Measurements from ENCODE around the gene FGF1.

Gene FGF1

DNA sequence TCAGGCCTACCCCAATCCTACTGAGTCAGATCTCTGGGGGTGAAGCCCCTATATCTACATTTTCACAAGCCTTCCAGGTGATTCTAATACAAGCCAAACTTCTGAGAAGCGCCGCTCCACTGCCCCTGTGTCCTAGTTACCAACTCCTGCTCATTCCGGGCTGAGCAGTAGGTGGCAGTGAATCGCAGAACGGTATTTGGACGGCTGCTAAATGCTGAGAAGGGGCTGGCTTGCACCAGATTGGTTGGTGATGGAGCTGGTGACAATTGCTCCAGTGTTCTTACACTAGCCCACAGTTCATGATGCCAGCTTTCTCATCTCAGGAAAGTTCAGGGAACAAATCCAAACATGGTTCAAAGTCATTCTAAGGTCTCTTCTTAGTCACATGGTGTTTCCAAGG lies 31.1 kb upstream of the FGF1 start:
- no peaks in the 10 kb centered on the region for H3K9me3 ChIP-seq (ENCODE audit: control insufficient read depth, insufficient read depth, low read depth, low read length)
- TF ChIP-seq, protein P1, sequence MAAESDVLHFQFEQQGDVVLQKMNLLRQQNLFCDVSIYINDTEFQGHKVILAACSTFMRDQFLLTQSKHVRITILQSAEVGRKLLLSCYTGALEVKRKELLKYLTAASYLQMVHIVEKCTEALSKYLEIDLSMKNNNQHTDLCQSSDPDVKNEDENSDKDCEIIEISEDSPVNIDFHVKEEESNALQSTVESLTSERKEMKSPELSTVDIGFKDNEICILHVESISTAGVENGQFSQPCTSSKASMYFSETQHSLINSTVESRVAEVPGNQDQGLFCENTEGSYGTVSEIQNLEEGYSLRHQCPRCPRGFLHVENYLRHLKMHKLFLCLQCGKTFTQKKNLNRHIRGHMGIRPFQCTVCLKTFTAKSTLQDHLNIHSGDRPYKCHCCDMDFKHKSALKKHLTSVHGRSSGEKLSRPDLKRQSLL (tag by site-specific recombination; IDR thresholded peaks at IDR 0.05) = 0 out of 2 replicates have a peak, but pooled peaks have one; percentile 23
- TF ChIP-seq ZNF560 (tag by site-specific recombination; IDR thresholded peaks at IDR 0.05; ENCODE audit: borderline replicate concordance) = no peak
- TF ChIP-seq ZNF654 (tag by site-specific recombination; IDR thresholded peaks at IDR 0.05; ENCODE audit: low read depth) = peak; percentile 42
- TF ChIP-seq ZNF747 (tag by site-specific recombination; IDR thresholded peaks at IDR 0.05) = no peak
- TF ChIP-seq ZNF558 (tag by site-specific recombination; IDR thresholded peaks at IDR 0.05) = no peak
- CTCF ChIA-PET = interaction anchor here (0.5 to 15.6 kb wide), 46 partner anchors 9 to 1252 kb away, joined by 3 to 572 read pairs (median 5); partner anchors contain the start of gene ARHGAP26
- H3K4me1 ChIP-seq (ENCODE audit: control insufficient read depth, insufficient read depth, low read length) = no peaks in the 10 kb centered on the region
- H3K27ac ChIP-seq (ENCODE audit: extremely low read depth, low read depth, low read length) = no peak overlapping the region
- no peak overlapping the region for H3K4me3 ChIP-seq (ENCODE audit: low read depth, low read length)
- no peaks in the 10 kb centered on the region for H3K36me3 ChIP-seq (ENCODE audit: control insufficient read depth in 2 of 2, insufficient read depth in 1 of 2, low read length in 2 of 2)
- POLR2A ChIA-PET = no interaction called here

DNA sequence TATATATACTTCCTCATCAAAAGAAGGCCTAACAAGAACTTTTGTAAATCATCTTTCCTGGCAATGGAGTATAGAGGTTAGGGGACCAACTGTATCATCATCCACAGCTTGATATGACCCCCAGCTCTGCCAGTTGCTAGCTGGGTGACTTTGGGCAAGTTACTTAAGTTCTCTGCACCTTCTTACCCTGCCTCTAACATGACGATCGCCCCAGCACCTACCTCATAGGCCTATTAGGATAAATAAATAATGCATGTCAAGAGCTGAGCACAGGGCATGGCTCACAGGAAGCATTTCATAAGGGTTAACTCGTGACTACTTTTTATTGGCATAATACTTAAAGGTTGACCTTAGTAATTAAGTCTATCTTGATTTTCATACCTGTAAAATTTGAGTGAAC lies 29.4 kb upstream of the FGF1 start:
- H3K4me3 ChIP-seq (ENCODE audit: low read depth, low read length) = no peak overlapping the region
- ChIA-PET CTCF (interaction anchor here (0.6 to 15.6 kb wide), 18 partner anchors 9 to 839 kb away, joined by 3 to 572 read pairs (median 6); no protein-coding TSS in a partner anchor), POLR2A (no interaction called here)
- H3K9me3 ChIP-seq (ENCODE audit: control insufficient read depth, insufficient read depth, low read depth, low read length) = no peaks in the 10 kb centered on the region
- no peaks in the 10 kb centered on the region for H3K36me3 ChIP-seq (ENCODE audit: control insufficient read depth in 2 of 2, insufficient read depth in 1 of 2, low read length in 2 of 2)
- no peaks in the 10 kb centered on the region for H3K4me1 ChIP-seq (ENCODE audit: control insufficient read depth, insufficient read depth, low read length)
- no peak overlapping the region for H3K27ac ChIP-seq (ENCODE audit: extremely low read depth, low read depth, low read length)
- TF ChIP-seq ZNF548 (tag by site-specific recombination; IDR thresholded peaks at IDR 0.05) (no peak), ZFP37 (tag by site-specific recombination; IDR thresholded peaks at IDR 0.05) (no peak), ZNF621 (tag by site-specific recombination; IDR thresholded peaks at IDR 0.05) (no peak), ZNF677 (tag by site-specific recombination; IDR thresholded peaks at IDR 0.05) (no peak), KLF7 (tag by site-specific recombination; IDR thresholded peaks at IDR 0.05; ENCODE audit: borderline replicate concordance) (no peak), ZSCAN30 (tag by site-specific recombination; IDR thresholded peaks at IDR 0.05) (no peak), FEZF1 (tag by site-specific recombination; IDR thresholded peaks at IDR 0.05) (no peak)
- TF ChIP-seq, protein P2, sequence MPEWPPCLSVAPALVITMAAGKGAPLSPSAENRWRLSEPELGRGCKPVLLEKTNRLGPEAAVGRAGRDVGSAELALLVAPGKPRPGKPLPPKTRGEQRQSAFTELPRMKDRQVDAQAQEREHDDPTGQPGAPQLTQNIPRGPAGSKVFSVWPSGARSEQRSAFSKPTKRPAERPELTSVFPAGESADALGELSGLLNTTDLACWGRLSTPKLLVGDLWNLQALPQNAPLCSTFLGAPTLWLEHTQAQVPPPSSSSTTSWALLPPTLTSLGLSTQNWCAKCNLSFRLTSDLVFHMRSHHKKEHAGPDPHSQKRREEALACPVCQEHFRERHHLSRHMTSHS (tag by site-specific recombination; IDR thresholded peaks at IDR 0.05) = no peak
- TF ChIP-seq, protein P3, sequence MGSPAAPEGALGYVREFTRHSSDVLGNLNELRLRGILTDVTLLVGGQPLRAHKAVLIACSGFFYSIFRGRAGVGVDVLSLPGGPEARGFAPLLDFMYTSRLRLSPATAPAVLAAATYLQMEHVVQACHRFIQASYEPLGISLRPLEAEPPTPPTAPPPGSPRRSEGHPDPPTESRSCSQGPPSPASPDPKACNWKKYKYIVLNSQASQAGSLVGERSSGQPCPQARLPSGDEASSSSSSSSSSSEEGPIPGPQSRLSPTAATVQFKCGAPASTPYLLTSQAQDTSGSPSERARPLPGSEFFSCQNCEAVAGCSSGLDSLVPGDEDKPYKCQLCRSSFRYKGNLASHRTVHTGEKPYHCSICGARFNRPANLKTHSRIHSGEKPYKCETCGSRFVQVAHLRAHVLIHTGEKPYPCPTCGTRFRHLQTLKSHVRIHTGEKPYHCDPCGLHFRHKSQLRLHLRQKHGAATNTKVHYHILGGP (tag by site-specific recombination; IDR thresholded peaks at IDR 0.05) = no peak

DNA sequence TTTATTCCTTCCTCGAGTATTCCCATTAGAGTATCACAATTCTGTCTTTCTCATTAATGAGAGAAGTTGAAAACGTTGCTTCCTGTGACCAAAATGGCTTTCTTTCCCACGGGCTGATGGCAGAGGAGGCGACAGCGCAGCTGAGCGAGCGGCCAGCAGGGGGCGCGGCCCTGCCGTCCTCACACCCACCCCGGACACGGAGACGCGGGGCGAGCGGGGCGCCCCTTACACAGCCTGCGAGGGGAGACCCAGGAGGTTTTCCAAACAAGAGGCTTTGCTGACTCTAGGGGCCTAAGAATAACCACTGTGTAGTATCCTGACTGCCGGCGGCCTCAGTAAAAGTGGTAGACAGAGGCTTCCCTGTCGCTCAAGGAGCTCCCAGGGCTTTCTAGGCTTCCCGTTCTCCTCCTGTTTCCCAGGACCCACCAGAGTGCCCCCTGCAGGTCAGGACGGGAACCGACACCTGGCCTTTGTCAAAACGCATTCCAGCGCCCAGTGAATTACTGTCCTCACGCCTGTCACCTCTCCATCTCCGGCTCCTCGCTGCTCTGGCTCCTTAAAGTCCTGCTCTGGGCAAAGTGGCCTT lies 27.3 kb upstream of the FGF1 start:
- Histone ChIP-seq H3K27ac (ENCODE audit: extremely low read depth, low read depth, low read length) (peak overlapping the region; percentile 28; the same call in 1 of the 2 replicates), H3K4me3 (ENCODE audit: low read depth, low read length) (peak overlapping the region; percentile 59), H3K36me3 (ENCODE audit: control insufficient read depth in 2 of 2, insufficient read depth in 1 of 2, low read length in 2 of 2) (no peaks in the 10 kb centered on the region), H3K9me3 (ENCODE audit: control insufficient read depth, insufficient read depth, low read depth, low read length) (no peaks in the 10 kb centered on the region), H3K4me1 (ENCODE audit: control insufficient read depth, insufficient read depth, low read length) (no peaks in the 10 kb centered on the region)
- POLR2A ChIA-PET = interaction anchor here (1.0 kb wide), 2 partner anchors 57 to 58 kb away, joined by 4 read pairs; partner anchors contain the start of gene ARHGAP26
- CTCF ChIA-PET = interaction anchor here (0.5 to 15.6 kb wide), 103 partner anchors 8 to 1473 kb away, joined by 3 to 572 read pairs (median 5); partner anchors contain the start of genes FGF1, KCTD16 and YIPF5
- TF ChIP-seq ZFP37 (tag by site-specific recombination; IDR thresholded peaks at IDR 0.05) (peak; percentile 96), YY2 (tag by site-specific recombination; IDR thresholded peaks at IDR 0.05) (no peak), ZBTB21 (tag by site-specific recombination; IDR thresholded peaks at IDR 0.05) (peak; percentile 28; the same call in 1 of the 2 replicates), ZNF843 (tag by site-specific recombination; IDR thresholded peaks at IDR 0.05) (no peak), ZNF394 (tag by site-specific recombination; IDR thresholded peaks at IDR 0.05; ENCODE audit: borderline replicate concordance) (peak; percentile 65), ZNF311 (tag by site-specific recombination; IDR thresholded peaks at IDR 0.05; ENCODE audit: borderline replicate concordance) (no peak), ZNF274 (IDR thresholded peaks at IDR 0.05; ENCODE audit: low read length) (no peak), ZNF274 (tag by site-specific recombination; IDR thresholded peaks at IDR 0.05; ENCODE audit: borderline replicate concordance) (no peak), ZNF10 (tag by site-specific recombination; IDR thresholded peaks at IDR 0.05) (no peak), OSR2 (tag by site-specific recombination; IDR thresholded peaks at IDR 0.05) (no peak), ZNF561 (tag by site-specific recombination; IDR thresholded peaks at IDR 0.05; ENCODE audit: borderline replicate concordance) (peak; percentile 56; the same call in 1 of the 2 replicates), ZNF366 (tag by site-specific recombination; conservative IDR thresholded peaks at IDR 0.05) (peak; percentile 34)
- TF ChIP-seq, protein P4, sequence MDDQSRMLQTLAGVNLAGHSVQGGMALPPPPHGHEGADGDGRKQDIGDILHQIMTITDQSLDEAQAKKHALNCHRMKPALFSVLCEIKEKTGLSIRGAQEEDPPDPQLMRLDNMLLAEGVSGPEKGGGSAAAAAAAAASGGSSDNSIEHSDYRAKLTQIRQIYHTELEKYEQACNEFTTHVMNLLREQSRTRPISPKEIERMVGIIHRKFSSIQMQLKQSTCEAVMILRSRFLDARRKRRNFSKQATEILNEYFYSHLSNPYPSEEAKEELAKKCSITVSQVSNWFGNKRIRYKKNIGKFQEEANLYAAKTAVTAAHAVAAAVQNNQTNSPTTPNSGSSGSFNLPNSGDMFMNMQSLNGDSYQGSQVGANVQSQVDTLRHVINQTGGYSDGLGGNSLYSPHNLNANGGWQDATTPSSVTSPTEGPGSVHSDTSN (CRISPR knock-in tag; IDR thresholded peaks at IDR 0.05) = no peak
